GM12872 (cell line): ENCODE data around the gene TEX28.

ENCODE experiments used
- TF ChIP-seq, protein P1 (sequence below): IDR thresholded peaks from 3 replicates; pipeline ENCODE4 v1.5.1; 2011; ENCODE audit warnings: low read depth, mild to moderate bottlenecking, low read length, moderate library complexity; ENCODE audit not compliant: insufficient read depth

TEX28 gene, protein sequence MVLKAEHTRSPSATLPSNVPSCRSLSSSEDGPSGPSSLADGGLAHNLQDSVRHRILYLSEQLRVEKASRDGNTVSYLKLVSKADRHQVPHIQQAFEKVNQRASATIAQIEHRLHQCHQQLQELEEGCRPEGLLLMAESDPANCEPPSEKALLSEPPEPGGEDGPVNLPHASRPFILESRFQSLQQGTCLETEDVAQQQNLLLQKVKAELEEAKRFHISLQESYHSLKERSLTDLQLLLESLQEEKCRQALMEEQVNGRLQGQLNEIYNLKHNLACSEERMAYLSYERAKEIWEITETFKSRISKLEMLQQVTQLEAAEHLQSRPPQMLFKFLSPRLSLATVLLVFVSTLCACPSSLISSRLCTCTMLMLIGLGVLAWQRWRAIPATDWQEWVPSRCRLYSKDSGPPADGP

DNA sequence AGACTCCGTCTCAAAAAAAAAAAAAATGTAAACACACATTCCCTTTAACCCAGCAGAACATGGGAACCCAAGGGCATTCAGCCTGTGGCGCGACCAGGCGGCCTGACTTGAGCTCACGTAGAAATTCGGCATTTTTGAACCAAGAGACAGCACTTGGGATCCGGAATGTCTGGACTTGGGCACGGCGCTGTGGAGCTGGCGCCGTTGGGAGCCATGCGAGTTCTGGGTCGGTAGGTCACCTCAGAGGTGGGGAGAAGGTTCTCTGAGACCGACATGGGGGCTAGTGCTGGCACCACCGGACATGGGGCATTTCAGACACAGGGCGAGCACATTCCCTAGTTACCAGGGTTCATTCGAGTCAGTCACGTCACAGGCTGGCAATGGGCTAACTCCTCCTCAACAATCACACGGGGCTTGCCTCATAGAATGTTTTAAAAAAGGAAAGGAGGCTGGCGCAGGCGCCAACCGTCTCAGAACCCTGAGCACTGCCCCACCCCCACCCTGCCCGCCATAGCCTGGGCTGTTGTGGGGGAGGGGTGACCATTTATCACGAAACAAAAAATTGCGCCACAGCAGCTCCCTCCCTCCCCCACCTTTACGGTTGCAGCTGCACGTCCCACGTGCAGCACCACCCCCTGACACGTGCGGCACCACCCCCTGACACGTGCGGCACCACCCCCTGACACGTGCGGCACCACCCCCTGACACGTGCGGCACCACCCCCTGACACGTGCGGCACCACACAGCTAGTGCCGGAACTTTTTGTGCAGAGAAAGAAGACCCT lies at the start of gene TEX28:
Gene TEX28, minus strand, starts transcription at position 334 of the 784 bp plus-strand sequence. CDS start 3,007 bp downstream, outside the sequence.
- TF ChIP-seq, protein P1, sequence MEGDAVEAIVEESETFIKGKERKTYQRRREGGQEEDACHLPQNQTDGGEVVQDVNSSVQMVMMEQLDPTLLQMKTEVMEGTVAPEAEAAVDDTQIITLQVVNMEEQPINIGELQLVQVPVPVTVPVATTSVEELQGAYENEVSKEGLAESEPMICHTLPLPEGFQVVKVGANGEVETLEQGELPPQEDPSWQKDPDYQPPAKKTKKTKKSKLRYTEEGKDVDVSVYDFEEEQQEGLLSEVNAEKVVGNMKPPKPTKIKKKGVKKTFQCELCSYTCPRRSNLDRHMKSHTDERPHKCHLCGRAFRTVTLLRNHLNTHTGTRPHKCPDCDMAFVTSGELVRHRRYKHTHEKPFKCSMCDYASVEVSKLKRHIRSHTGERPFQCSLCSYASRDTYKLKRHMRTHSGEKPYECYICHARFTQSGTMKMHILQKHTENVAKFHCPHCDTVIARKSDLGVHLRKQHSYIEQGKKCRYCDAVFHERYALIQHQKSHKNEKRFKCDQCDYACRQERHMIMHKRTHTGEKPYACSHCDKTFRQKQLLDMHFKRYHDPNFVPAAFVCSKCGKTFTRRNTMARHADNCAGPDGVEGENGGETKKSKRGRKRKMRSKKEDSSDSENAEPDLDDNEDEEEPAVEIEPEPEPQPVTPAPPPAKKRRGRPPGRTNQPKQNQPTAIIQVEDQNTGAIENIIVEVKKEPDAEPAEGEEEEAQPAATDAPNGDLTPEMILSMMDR, result no peak

DNA sequence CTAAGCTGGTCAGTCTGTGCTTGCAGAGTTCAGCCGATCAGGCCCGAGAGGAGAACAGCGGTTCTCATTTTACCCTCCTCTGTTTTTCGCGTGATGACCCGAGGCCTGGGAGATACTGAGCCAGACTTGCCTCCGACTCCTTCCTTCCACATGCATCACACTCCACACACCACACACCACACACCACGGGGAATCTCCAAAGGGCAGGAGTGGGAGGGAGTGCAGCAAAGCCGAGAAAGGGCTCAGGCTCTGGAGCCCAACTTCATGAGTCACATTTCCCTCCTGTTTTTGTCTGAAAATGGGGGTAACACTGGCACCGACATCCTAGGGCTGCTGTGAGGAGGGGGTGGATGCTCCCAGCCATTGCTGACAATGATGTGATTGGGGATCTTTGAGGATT lies 39.6 kb upstream of the TEX28 start:
- TF ChIP-seq, protein P1, result no peak

DNA sequence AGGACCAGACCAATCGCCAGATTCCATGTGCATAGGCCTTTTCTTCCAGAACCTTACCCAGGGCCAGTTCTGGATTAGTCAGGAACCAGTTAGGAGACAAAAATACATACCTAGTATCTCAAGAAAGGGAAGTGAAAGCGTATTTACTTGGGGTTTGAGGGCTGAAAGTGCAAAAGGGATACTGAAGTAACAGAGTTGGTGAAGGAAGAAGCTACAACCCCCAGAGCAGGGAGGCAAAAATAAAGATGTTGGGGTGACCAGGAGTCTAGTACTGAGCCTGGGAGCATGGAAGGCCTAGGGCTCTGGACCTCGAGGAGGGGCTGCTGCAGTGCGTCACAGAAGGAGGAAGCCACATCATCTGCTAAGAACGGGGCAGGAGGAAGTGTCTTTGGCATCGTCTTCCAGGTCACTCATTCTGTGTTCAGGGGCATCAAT lies 38.9 kb upstream of the TEX28 start:
- TF ChIP-seq, protein P1, result no peak

DNA sequence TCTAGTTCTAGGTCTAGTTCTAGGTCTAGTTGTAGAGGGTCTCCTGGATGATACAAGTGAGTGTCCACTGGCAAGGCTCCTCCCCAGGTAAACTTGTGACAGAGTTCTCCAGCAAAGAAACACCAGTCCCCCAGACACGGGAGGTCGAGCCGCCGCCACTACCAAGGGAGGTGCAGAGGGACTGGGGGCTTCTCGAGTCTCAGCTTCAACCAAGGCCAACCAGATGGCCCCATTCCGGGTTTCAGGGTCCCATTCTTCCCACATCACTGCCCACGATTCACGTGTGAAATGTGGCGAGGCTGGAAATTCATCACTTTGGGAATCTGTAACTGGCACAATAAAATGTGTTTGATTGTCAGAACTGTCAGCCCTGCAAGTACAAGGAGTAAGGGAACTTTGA lies 38.2 kb upstream of the TEX28 start:
- TF ChIP-seq, protein P1, result no peak

DNA sequence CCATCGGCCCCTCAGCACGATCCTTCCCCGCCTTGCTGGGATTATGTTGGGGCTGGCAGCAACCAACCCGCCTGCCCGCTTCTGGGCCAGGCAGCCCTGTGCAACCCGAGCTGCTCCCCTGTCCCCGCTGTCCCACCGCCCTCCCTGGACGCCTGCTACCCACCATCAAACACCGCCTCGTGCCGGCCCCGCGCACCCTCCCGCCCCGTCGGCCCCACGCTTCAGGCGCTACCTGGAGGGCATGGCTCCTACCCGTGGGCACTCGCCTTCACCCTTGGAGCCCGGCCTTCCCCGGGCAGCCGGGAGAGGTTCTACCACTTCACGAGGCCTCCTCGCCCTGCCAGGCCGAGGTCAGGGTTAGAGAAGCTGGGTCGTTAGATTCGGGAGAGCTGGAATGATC lies 37.6 kb upstream of the TEX28 start:
- TF ChIP-seq, protein P1, result no peak

DNA sequence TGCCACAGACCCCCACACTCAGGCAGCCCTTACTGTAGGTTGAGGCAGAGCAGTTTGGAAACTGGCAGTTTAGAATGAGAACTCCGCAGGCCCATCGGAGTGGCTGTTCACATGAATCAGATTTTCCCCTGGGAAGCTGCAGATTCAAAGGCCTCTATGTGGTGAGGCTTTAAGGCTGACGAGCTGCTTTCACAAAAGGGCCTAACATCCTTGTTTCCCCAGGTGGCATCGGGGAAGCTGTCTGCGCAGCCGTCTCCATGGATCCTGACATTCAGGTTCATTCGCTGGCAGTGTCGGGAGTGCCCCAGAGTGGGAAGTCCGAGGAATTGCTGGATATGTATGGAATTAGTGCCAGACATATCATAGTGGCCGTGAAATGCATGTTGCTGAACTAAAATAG lies 34.4 kb upstream of the TEX28 start:
- TF ChIP-seq, protein P1, result no peak

DNA sequence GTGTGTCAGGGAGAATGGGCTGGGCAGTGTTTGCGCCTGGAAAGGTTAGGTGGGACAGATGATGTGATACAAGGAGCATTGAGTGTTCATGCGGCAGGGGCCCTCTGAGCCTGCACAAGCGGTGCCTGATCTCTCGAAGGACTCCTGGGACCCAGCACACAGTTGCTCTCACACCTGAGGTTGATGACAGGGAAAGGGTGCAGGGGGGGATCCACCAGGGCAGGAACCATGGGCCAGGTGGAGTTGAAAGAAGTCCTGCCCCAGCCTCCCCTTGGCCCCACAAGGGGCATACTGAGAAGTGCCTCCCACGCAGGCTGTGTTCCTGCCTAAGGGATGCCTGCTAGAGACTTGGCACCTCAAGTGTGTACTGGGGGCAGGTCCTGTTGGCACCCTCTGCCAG lies 33.7 kb upstream of the TEX28 start:
- TF ChIP-seq, protein P1, result no peak
